HEK293T (cell line): ENCODE measurements around the gene PRSS38.

Experiments
- ARNT ChIP-seq: fragments of 450-650 bp; IDR thresholded peaks from 2 replicates; pipeline ENCODE4 v1.6.1; 2017; ENCODE audit warnings: mild to moderate bottlenecking
- BHLHE40 ChIP-seq: fragments of 450-650 bp; IDR thresholded peaks from 2 replicates; pipeline ENCODE4 v1.6.1; 2016; ENCODE audit warnings: mild to moderate bottlenecking, moderate library complexity, borderline replicate concordance
- CTBP1 ChIP-seq: fragments of 450-650 bp; IDR thresholded peaks from 2 replicates; pipeline ENCODE4 v1.6.1; 2016; ENCODE audit warnings: borderline replicate concordance
- ELF4 ChIP-seq: fragments of 450-650 bp; IDR thresholded peaks from 2 replicates; pipeline ENCODE4 v1.6.1; 2017; ENCODE audit warnings: antibody characterized with exemption
- FOXA1 ChIP-seq: fragments of 450-650 bp; IDR thresholded peaks from 2 replicates; pipeline ENCODE4 v1.6.1; 2016; ENCODE audit warnings: mild to moderate bottlenecking
- FOXK2 ChIP-seq: fragments of 450-650 bp; IDR thresholded peaks from 2 replicates; pipeline ENCODE4 v1.6.1; 2016; ENCODE audit warnings: mild to moderate bottlenecking
- FOXM1 ChIP-seq: fragments of 450-650 bp; IDR thresholded peaks from 2 replicates; pipeline ENCODE4 v1.6.1; 2017; ENCODE audit warnings: mild to moderate bottlenecking, borderline replicate concordance
- HDGF ChIP-seq: fragments of 450-650 bp; IDR thresholded peaks from 2 replicates; pipeline ENCODE4 v1.6.1; 2017; ENCODE audit warnings: antibody characterized with exemption, borderline replicate concordance
- LEF1 ChIP-seq: fragments of 450-650 bp; IDR thresholded peaks from 2 replicates; pipeline ENCODE4 v1.6.1; 2017; ENCODE audit warnings: mild to moderate bottlenecking, borderline replicate concordance
- NFRKB ChIP-seq: fragments of 450-650 bp; IDR thresholded peaks from 2 replicates; pipeline ENCODE4 v1.6.1; 2016; ENCODE audit warnings: mild to moderate bottlenecking, moderate library complexity
- SP1 ChIP-seq: fragments of 450-650 bp; IDR thresholded peaks from 2 replicates; pipeline ENCODE4 v1.6.1; 2017
- SUZ12 ChIP-seq: fragments of 450-650 bp; IDR thresholded peaks from 2 replicates; pipeline ENCODE4 v1.6.1; 2016; ENCODE audit warnings: mild to moderate bottlenecking
- TARDBP ChIP-seq: fragments of 450-650 bp; IDR thresholded peaks from 2 replicates; pipeline ENCODE4 v1.6.1; 2016
- ZNF384 ChIP-seq: fragments of 450-650 bp; IDR thresholded peaks from 2 replicates; pipeline ENCODE4 v1.6.1; 2016

DNA sequence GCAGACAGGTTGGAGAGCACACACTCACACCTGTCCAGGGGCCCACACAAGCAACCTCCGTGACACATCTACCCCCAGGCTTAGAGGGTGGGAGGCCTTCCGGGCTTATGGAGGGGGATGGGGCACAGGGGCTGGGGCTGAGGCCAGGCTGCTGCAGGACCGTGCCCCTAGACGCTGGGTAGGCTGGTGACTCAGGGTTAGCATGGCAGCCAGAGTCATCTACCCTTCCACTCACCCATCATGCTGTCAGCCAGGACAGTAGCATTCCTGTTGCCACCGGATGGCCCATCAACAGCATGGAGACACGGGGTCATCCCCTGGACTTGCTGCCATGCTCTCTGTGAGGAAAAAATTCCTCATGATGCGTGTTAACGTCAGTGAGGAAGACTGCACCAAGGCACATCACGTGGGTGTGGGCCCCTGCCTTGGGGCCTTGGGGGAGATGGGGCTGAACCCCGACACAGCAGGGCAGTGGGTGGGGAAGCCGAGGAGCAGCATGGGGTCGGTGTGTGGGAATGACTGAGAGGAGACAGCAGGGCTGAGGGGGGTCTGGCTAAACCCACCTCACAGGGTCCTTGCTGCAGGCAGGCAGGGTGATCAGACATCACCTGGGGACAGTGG lies 79.5 kb downstream of the PRSS38 start:
- TF ChIP-seq SUZ12, result no peak
- TF ChIP-seq FOXM1, result no peak
- TF ChIP-seq FOXA1, result no peak
- TF ChIP-seq HDGF, result no peak
- TF ChIP-seq FOXK2, result no peak
- no peak for TF ChIP-seq SP1
- no peak for TF ChIP-seq BHLHE40
- no peak for TF ChIP-seq ARNT
- no peak for TF ChIP-seq ZNF384
- TF ChIP-seq ELF4, result no peak
- TF ChIP-seq LEF1, result no peak
- TF ChIP-seq CTBP1, result no peak
- no peak for TF ChIP-seq NFRKB
- TF ChIP-seq TARDBP, result no peak
